ENCODE measurements around the gene MPEG1.
A peak's percentile ranks its signal among the peaks of the same experiment; 100 is the strongest.

The MPEG1 gene

GRCh38 chr11:59187035-59187434 lies 25.7 kb downstream of the MPEG1 start:
- DNase-seq = no peak

- no peak for DNase-seq
Observed at GRCh38 chr11:59186130-59186594, 26.6 kb downstream of the MPEG1 start.

GRCh38 chr11:59185386-59185945 lies 27.3 kb downstream of the MPEG1 start:
- DNase-seq = no peak

- no peak for DNase-seq
Observed at GRCh38 chr11:59184691-59185339, 27.9 kb downstream of the MPEG1 start.

GRCh38 chr11:59183771-59184170 lies 29.0 kb downstream of the MPEG1 start:
- DNase-seq = no peak

GRCh38 chr11:59182457-59183151 lies 30.1 kb downstream of the MPEG1 start:
- no peak for DNase-seq

- DNase-seq = no peak
Observed at GRCh38 chr11:59181746-59182456, 30.8 kb downstream of the MPEG1 start.

GRCh38 chr11:59180907-59181306 lies 31.8 kb downstream of the MPEG1 start:
- DNase-seq = no peak

- DNase-seq = no peak
Observed at GRCh38 chr11:59180168-59180776, 32.5 kb downstream of the MPEG1 start.

GRCh38 chr11:59179121-59179520 lies 33.6 kb downstream of the MPEG1 start:
- no peak for DNase-seq

- no peak for DNase-seq
Observed at GRCh38 chr11:59178402-59178801, 34.3 kb downstream of the MPEG1 start.

- DNase-seq = no peak
Observed at GRCh38 chr11:59176330-59176729, 36.4 kb downstream of the MPEG1 start.

- DNase-seq = no peak
Observed at GRCh38 chr11:59175091-59175501, 37.6 kb downstream of the MPEG1 start.

GRCh38 chr11:59174664-59175033 lies 38.1 kb downstream of the MPEG1 start:
- DNase-seq = no peak

GRCh38 chr11:59173964-59174663 lies 38.6 kb downstream of the MPEG1 start:
- no peak for DNase-seq

- peak; percentile 67 for DNase-seq
Observed at GRCh38 chr11:59173080-59173963, 39.4 kb downstream of the MPEG1 start.

GRCh38 chr11:59172345-59173079 lies 40.2 kb downstream of the MPEG1 start:
- DNase-seq = no peak

GRCh38 chr11:59171508-59172322 lies 41.0 kb downstream of the MPEG1 start, which contains the start of gene DTX4:
Gene DTX4, plus strand, starts transcription at chr11:59172132. Its CDS starts 464 bp downstream, at chr11:59172596.
- peak; percentile 95 for DNase-seq

GRCh38 chr11:59164028-59164427 lies 48.7 kb downstream of the MPEG1 start:
- DNase-seq = no peak
